PC-9 (cell line): ENCODE data around the gene PCDHB6.
"Not testable (repeated sequence)": the region's sequence is repeated elsewhere in the genome, so short reads cannot be mapped to it uniquely, and the experiment has no call there.

Source experiments
- CTCF ChIP-seq: fragments of 200-600 bp; sonication (generic); conservative IDR thresholded peaks from 2 replicates; pipeline ENCODE4 v1.6.1; 2017; ENCODE audit warnings: mixed run types, antibody characterized with exemption, mild to moderate bottlenecking, moderate library complexity
- EZH2 ChIP-seq: fragments of 200-600 bp; sonication (generic); IDR thresholded peaks from 2 replicates; pipeline ENCODE4 v1.8.0; 2017; ENCODE audit warnings: antibody characterized with exemption, low read depth

- not testable (repeated sequence) for TF ChIP-seq EZH2, CTCF
These were observed 38.8 kb downstream of the PCDHB6 start for GRCh38 chr5:141188682-141189081.
